ENCODE data around the gene SCYL3.
"Not testable (repeated sequence)": the region's sequence is repeated elsewhere in the genome, so short reads cannot be mapped to it uniquely, and the experiment has no call there.

Gene SCYL3

GRCh38 chr1:169918927-169919326 is 25.2 kb upstream of the SCYL3 start:
- no peak for TF ChIP-seq JUND (IDR thresholded peaks at IDR 0.05; ENCODE audit: low read depth)
- DNase-seq (ENCODE audit: low read depth in 1 of 2, low spot score in 1 of 2): no peak
- in situ Hi-C loops (cut with HindIII; ENCODE audit: low pct_unique_long_range_greater_than_20kb, low sequenced_read_pairs): no loop called here

DNA sequence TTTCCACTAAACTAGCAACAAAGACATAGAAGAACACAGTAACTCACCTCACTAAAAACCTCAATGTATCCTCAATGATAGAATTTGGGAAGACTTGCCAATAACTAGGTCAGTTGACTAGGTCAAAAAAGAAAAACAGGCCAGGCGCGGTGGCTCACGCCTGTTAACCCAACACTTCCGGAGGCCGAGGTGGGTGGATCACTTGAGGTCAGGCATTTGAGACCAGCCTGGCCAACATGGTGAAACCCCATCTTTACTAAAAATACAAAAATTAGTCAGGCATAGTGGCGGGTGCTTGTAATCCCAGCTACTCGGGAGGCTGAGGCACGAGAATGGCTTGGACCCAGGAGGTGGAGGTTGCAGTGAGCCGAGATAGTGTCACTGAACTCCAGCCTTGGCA is 24.5 kb upstream of the SCYL3 start:
- in situ Hi-C loops (cut with HindIII; ENCODE audit: low pct_unique_long_range_greater_than_20kb, low sequenced_read_pairs): not testable (repeated sequence)

DNA sequence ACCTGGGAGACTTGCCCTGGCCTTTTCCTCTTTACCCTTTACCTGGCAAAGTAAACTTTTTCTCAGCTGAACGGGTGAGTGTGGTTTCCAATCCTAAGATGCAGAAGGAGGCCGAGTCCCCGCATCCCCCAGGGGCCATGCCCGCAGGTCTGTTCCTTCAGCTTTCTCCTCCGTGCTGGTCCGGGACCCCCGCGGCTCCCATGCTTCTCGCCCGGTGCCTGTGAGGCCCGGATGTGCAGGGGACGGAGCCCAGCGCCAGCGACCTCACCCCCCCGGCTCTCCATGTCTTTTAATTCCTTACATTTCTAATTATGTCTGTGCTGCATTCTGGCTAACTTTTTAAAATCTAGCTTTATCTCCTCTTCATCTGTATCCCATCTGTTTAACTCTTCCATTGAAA is 21.5 kb upstream of the SCYL3 start:
- no peak for TF ChIP-seq JUND (IDR thresholded peaks at IDR 0.05; ENCODE audit: low read depth)
- in situ Hi-C loops (cut with HindIII; ENCODE audit: low pct_unique_long_range_greater_than_20kb, low sequenced_read_pairs): no loop called here
- no peak for DNase-seq (ENCODE audit: low read depth in 1 of 2, low spot score in 1 of 2)

More for the DNA sequence above, 24.5 kb upstream of the SCYL3 start:
- not testable (repeated sequence) for DNase-seq (ENCODE audit: low read depth in 1 of 2, low spot score in 1 of 2)

DNA sequence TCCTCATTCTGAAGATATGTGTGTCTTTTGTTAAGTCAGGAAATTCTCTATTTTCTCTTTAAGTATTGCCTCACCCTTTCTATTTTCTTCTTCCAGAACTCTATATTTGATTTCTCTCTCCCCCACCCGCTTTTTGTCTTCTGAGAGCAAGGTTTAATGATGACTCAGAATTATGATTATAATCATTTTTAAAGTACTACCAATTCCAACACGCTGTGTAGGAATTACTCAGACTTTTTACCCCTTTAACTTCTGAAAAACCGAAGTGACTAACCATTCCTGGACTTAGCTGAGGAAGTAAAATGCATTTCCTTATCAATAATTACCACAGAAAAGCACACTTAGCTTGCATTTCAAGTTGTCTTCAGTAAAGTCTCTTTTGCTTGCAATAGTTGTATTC is 20.8 kb upstream of the SCYL3 start:
- no peak for TF ChIP-seq JUND (IDR thresholded peaks at IDR 0.05; ENCODE audit: low read depth)
- no peak for DNase-seq (ENCODE audit: low read depth in 1 of 2, low spot score in 1 of 2)
- in situ Hi-C loops (cut with HindIII; ENCODE audit: low pct_unique_long_range_greater_than_20kb, low sequenced_read_pairs): no loop called here

DNA sequence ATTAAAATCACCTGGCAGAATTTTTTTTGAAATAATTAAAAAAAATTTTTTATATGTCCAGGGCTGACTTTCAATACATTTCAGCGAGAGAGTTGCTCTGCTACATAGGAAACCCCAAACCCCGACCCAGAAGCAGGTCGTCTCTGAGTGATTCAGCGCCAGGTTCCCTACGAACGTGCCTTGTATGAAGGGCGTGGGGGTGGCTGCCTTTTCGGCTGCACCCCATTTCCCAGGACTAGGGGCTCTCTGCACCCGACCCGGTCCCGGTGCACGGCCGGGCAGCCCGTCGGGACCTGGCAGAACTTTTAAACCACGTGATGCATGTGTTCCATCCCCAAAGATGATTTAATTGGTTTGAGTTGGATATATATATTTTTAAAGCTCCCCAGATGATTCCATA is 15.8 kb upstream of the SCYL3 start:
- no peak for DNase-seq (ENCODE audit: low read depth in 1 of 2, low spot score in 1 of 2)
- in situ Hi-C loops (cut with HindIII; ENCODE audit: low pct_unique_long_range_greater_than_20kb, low sequenced_read_pairs): no loop called here
- no peak for TF ChIP-seq JUND (IDR thresholded peaks at IDR 0.05; ENCODE audit: low read depth)

GRCh38 chr1:169906938-169907337 is 13.2 kb upstream of the SCYL3 start:
- no peak for DNase-seq (ENCODE audit: low read depth in 1 of 2, low spot score in 1 of 2)
- in situ Hi-C loops (cut with HindIII; ENCODE audit: low pct_unique_long_range_greater_than_20kb, low sequenced_read_pairs): no loop called here
- TF ChIP-seq JUND (IDR thresholded peaks at IDR 0.05; ENCODE audit: low read depth): no peak

- TF ChIP-seq JUND (IDR thresholded peaks at IDR 0.05; ENCODE audit: low read depth): no peak
- DNase-seq (ENCODE audit: low read depth in 1 of 2, low spot score in 1 of 2): no peak
- in situ Hi-C loops (cut with HindIII; ENCODE audit: low pct_unique_long_range_greater_than_20kb, low sequenced_read_pairs): no loop called here
These were observed 11.1 kb upstream of the SCYL3 start for GRCh38 chr1:169904834-169905233.

DNA sequence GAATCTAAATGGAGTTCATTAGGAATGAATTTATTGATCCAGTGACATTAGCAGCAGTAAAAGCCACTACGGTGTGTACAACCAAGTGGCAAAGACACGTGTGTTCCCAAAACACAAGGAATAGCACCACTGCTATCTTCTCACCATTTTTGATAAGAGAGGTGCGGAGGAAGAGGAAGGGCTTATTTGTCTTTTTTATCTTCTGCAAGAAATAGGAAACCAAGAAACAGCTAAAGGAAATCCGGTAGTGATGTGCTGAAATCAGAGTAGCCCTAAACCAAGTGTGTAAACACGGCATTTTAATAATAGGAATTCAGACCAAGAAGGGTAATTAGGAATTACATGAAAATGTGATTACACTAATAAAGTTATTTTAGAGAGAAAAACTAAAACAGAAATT is 9.1 kb upstream of the SCYL3 start:
- DNase-seq (ENCODE audit: low read depth in 1 of 2, low spot score in 1 of 2): no peak
- in situ Hi-C loops (cut with HindIII; ENCODE audit: low pct_unique_long_range_greater_than_20kb, low sequenced_read_pairs): no loop called here
- TF ChIP-seq JUND (IDR thresholded peaks at IDR 0.05; ENCODE audit: low read depth): no peak

GRCh38 chr1:169901115-169901514 is 7.4 kb upstream of the SCYL3 start:
- no peak for TF ChIP-seq JUND (IDR thresholded peaks at IDR 0.05; ENCODE audit: low read depth)

GRCh38 chr1:169900571-169900970 is 6.9 kb upstream of the SCYL3 start:
- in situ Hi-C loops (cut with HindIII; ENCODE audit: low pct_unique_long_range_greater_than_20kb, low sequenced_read_pairs): no loop called here
- DNase-seq (ENCODE audit: low read depth in 1 of 2, low spot score in 1 of 2): no peak
- no peak for TF ChIP-seq JUND (IDR thresholded peaks at IDR 0.05; ENCODE audit: low read depth)

More at GRCh38 chr1:169901115-169901514, 7.4 kb upstream of the SCYL3 start:
- in situ Hi-C loops (cut with HindIII; ENCODE audit: low pct_unique_long_range_greater_than_20kb, low sequenced_read_pairs): no loop called here
- DNase-seq (ENCODE audit: low read depth in 1 of 2, low spot score in 1 of 2): no peak

DNA sequence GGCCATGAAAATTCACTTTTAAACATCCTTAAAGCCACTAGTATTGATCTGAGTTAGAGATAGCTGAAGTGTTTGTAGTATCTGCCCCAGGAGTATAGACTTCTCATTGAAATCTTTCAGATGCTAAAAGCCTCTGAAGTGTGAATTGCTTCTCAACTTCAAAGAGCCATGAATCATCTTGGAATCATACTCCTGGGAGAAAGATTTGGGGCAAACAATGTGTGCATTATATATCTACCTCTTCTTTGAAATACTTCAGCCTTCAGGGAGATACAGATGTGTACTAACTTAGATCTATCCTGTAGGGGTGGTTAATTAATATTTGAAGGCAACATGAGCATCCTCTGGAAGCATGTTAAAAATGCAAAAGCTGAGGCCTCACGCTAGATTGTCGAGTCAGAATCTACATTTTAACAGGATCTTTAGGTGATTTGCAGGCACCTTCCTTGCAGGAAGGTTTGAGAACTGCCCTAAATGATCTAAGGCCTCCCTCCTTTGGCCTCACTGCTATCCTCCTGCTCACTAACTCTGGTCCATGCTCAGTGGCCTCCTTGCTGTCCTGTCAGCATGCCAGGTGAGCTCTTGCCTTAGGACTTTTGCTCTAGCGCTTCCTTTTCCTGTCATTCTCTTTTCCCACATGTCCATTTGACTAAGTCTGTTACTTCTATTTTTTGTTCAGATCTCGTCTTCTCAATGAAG is 6.0 kb upstream of the SCYL3 start:
- no peak for TF ChIP-seq JUND (IDR thresholded peaks at IDR 0.05; ENCODE audit: low read depth)
- no peak for DNase-seq (ENCODE audit: low read depth in 1 of 2, low spot score in 1 of 2)
- in situ Hi-C loops (cut with HindIII; ENCODE audit: low pct_unique_long_range_greater_than_20kb, low sequenced_read_pairs): no loop called here

- DNase-seq (ENCODE audit: low read depth in 1 of 2, low spot score in 1 of 2): no peak
- no peak for TF ChIP-seq JUND (IDR thresholded peaks at IDR 0.05; ENCODE audit: low read depth)
- in situ Hi-C loops (cut with HindIII; ENCODE audit: low pct_unique_long_range_greater_than_20kb, low sequenced_read_pairs): no loop called here
These were observed 2.3 kb upstream of the SCYL3 start for GRCh38 chr1:169896013-169896412.

DNA sequence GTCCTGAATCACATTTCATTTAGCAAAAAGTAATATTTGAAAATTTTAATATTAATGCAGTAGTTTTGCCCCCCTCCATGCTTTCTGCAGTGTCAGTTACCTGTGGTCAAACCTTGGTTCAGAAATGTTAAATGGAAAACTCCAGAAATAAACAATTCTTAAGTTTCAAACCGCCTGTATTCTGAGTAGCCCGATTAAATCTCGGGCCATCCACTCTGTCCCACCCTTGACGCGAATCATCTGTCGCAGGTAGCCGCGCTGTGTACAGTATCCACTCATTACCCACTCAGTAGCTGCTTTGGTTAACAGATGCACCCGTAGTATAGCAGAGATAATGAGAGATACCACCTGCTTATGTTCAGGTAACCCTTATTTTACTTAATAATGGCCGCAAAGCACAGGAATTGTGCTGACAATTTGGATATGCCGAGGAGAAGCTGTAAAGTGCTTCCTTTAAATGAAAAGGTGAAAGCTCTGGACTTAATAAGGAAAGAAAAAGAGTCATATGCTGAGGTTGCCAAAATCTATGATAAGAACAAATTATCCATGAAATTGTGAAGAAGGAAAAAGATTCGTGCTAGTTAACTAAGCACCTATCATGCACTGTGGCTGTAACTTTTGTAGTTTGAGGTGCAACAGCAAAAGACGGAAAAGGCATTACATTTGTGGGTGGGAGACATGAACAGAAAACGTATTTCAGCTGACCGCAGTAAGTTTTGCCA is 889 bp upstream of the SCYL3 start:
- TF ChIP-seq JUND (IDR thresholded peaks at IDR 0.05; ENCODE audit: low read depth): no peak
- in situ Hi-C loops (cut with HindIII; ENCODE audit: low pct_unique_long_range_greater_than_20kb, low sequenced_read_pairs): no loop called here
- no peak for DNase-seq (ENCODE audit: low read depth in 1 of 2, low spot score in 1 of 2)
